Measurements from ENCODE around the gene SLC12A6.

SLC12A6 gene

GRCh38 chr15:34330279-34330678 lies 7.3 kb downstream of the SLC12A6 start:
- DNase-seq (ENCODE audit: low read depth) = no peak

- DNase-seq (ENCODE audit: low read depth) = no peak
These were observed 8.6 kb downstream of the SLC12A6 start for GRCh38 chr15:34329006-34329405.

- no peak for DNase-seq (ENCODE audit: low read depth)
These were observed 9.7 kb downstream of the SLC12A6 start for GRCh38 chr15:34327906-34328305.

GRCh38 chr15:34325368-34325767 lies 12.2 kb downstream of the SLC12A6 start:
- no peak for DNase-seq (ENCODE audit: low read depth)

GRCh38 chr15:34324933-34325332 lies 12.6 kb downstream of the SLC12A6 start:
- no peak for DNase-seq (ENCODE audit: low read depth)

GRCh38 chr15:34323217-34323616 lies 14.4 kb downstream of the SLC12A6 start:
- no peak for DNase-seq (ENCODE audit: low read depth)

GRCh38 chr15:34318277-34319079 lies 19.1 kb downstream of the SLC12A6 start:
- DNase-seq (ENCODE audit: low read depth) = no peak

- DNase-seq (ENCODE audit: low read depth) = no peak
These were observed 22.8 kb downstream of the SLC12A6 start for GRCh38 chr15:34314491-34315490.

- no peak for DNase-seq (ENCODE audit: low read depth)
These were observed 26.0 kb downstream of the SLC12A6 start for GRCh38 chr15:34311563-34311962.

- no peak for DNase-seq (ENCODE audit: low read depth)
These were observed 33.0 kb downstream of the SLC12A6 start for GRCh38 chr15:34304613-34305012.

GRCh38 chr15:34301058-34301457 lies 36.5 kb downstream of the SLC12A6 start:
- DNase-seq (ENCODE audit: low read depth) = no peak

GRCh38 chr15:34297059-34297458 lies 40.5 kb downstream of the SLC12A6 start:
- DNase-seq (ENCODE audit: low read depth) = no peak

- DNase-seq (ENCODE audit: low read depth) = no peak
These were observed 45.0 kb downstream of the SLC12A6 start for GRCh38 chr15:34292621-34293020.

- no peak for DNase-seq (ENCODE audit: low read depth)
These were observed 52.6 kb downstream of the SLC12A6 start for GRCh38 chr15:34284937-34285336.

- no peak for DNase-seq (ENCODE audit: low read depth)
These were observed 55.2 kb downstream of the SLC12A6 start for GRCh38 chr15:34282384-34282783.

- DNase-seq (ENCODE audit: low read depth) = no peak
These were observed 57.4 kb downstream of the SLC12A6 start for GRCh38 chr15:34280193-34280592.

GRCh38 chr15:34279368-34279767 lies 58.2 kb downstream of the SLC12A6 start:
- DNase-seq (ENCODE audit: low read depth) = no peak

GRCh38 chr15:34275721-34276120 lies 61.9 kb downstream of the SLC12A6 start:
- DNase-seq (ENCODE audit: low read depth) = no peak

- peak; percentile 5 for DNase-seq (ENCODE audit: low read depth)
These were observed 62.4 kb downstream of the SLC12A6 start for GRCh38 chr15:34275154-34275553.

- DNase-seq (ENCODE audit: low read depth) = peak; percentile 22
These were observed 66.1 kb downstream of the SLC12A6 start for GRCh38 chr15:34271493-34271892.

- no peak for DNase-seq (ENCODE audit: low read depth)
These were observed 70.8 kb downstream of the SLC12A6 start for GRCh38 chr15:34266751-34267150.

GRCh38 chr15:34264076-34264475 lies 73.5 kb downstream of the SLC12A6 start:
- DNase-seq (ENCODE audit: low read depth) = no peak

- no peak for DNase-seq (ENCODE audit: low read depth)
These were observed 75.2 kb downstream of the SLC12A6 start for GRCh38 chr15:34262362-34262761.

All from HS-5 (cell line).